Esophagus muscularis mucosa (tissue), 4 donors: Measurements from ENCODE around the gene THBS1. TPM values are rescaled to one million over a fixed set of nuclear protein-coding genes. Genes with fewer than 3 reads are reported as not detected.

ENCODE experiments used
- DNase-seq: peaks from one replicate; pipeline ENCODE4 v3.0.0-alpha.2; 2017; ENCODE audit errors: extremely low spot score
- H3K27ac ChIP-seq, 4 donors: fragments of 200-600 bp; sonication (generic); replicated peaks in 1 of 4; 1 replicate in 3 of 4; 2 replicates in 1 of 4; pipeline ENCODE4 v1.5.1; 2016 to 2019; ENCODE audit warnings: mild to moderate bottlenecking in 1 of 4
- H3K27me3 ChIP-seq, 4 donors: fragments of 200-600 bp; sonication (generic); one replicate each; pipeline versions ENCODE4 v1.5.1 to v1.6.0; 2016 to 2019
- H3K36me3 ChIP-seq, 4 donors: fragments of 200-600 bp; sonication (generic); one replicate each; pipeline ENCODE4 v1.5.1; 2016 to 2019
- H3K4me1 ChIP-seq, 4 donors: fragments of 200-600 bp; sonication (generic); one replicate each; pipeline ENCODE4 v1.5.1; 2016 to 2019
- H3K4me3 ChIP-seq, 4 donors: fragments of 200-600 bp; sonication (generic); 1 replicate in 2 of 4; 2 replicates in 2 of 4; pipeline ENCODE4 v1.5.1; 2016 to 2019; ENCODE audit warnings: mild to moderate bottlenecking in 4 of 4, moderate library complexity in 1 of 4
- H3K9me3 ChIP-seq, 4 donors: fragments of 200-600 bp; sonication (generic); 1 replicate in 3 of 4; 2 replicates in 1 of 4; pipeline ENCODE4 v1.5.1; 2016 to 2019
- CTCF ChIP-seq, 3 experiments: fragments of 200-600 bp in 2 of 3; fragments of 450-650 bp in 1 of 3; sonication (generic) in 2 of 3; IDR thresholded peaks; one replicate each; pipeline ENCODE4 v1.5.1; 2017 to 2019; ENCODE audit warnings: antibody characterized with exemption in 3 of 3, mild to moderate bottlenecking in 2 of 3, moderate library complexity in 1 of 3
- EP300 ChIP-seq: sonication (generic); formaldehyde crosslinking; IDR thresholded peaks from one replicate; pipeline ENCODE4 v1.6.1; 2017; ENCODE audit warnings: antibody characterized with exemption
- POLR2A ChIP-seq: fragments of 450-650 bp; IDR thresholded peaks from one replicate; pipeline ENCODE4 v1.6.1; 2017; ENCODE audit warnings: antibody characterized with exemption, moderate library complexity, mild to moderate bottlenecking, low read depth
- POLR2AphosphoS5 ChIP-seq, 2 donors: sonication (generic); formaldehyde crosslinking; IDR thresholded peaks; one replicate each; pipeline ENCODE4 v1.6.1; 2017; ENCODE audit warnings: antibody characterized with exemption in 2 of 2
- WGBS: methylation state at CpG from one replicate; pipeline ENCODE4 v1.1.5; 2018; 5-methylcytosine and 5-hydroxymethylcytosine counted together
- intact Hi-C: fragments of 100-400 bp; cut with DNase I; formaldehyde crosslinking; loops from one replicate; pipeline ENCODE4 v1.15.1; 2023
- total RNA-seq, 4 donors: library from RNA; depleted of rRNA; stranded (reverse); fragments of >200 nt; gene quantifications; one replicate each; pipeline versions ENCODE4 v1.1.0 to v1.2.1, GENCODE V29; 2016

The THBS1 gene
- total RNA-seq, 4 donors from 2014 or later = 188 to 4,072 (median 270) TPM

- H3K4me1 ChIP-seq = peaks cover 7 to 92% (median 87%) of the 10 kb centered on the region in 4 donors
- intact Hi-C loops = no loop called here
Observed at GRCh38 chr15:39591896-39592315, 11.0 kb downstream of the THBS1 start.

GRCh38 chr15:39592500-39592899, 11.6 kb downstream of the THBS1 start:
- H3K4me3 ChIP-seq = no peak overlapping the region
- no peaks in the 10 kb centered on the region for H3K9me3 ChIP-seq
- DNase-seq = no peak
- H3K27me3 ChIP-seq = no peaks in the 10 kb centered on the region
- intact Hi-C loops = no loop called here
- H3K27ac ChIP-seq = peak overlapping the region in 3 of 4 donors; percentile 20 to 87 (median 45)
- H3K36me3 ChIP-seq = peaks cover 69 to 96% (median 91%) of the 10 kb centered on the region in 4 donors
- H3K4me1 ChIP-seq = peaks cover under 1 to 86% (median 81%) of the 10 kb centered on the region in 4 donors
- TF ChIP-seq POLR2AphosphoS5 (IDR thresholded peaks at IDR 0.05) (peak in 1 of 2 donors; percentile 58), CTCF (IDR thresholded peaks at IDR 0.05) (no peak)
- 45% methylated on average over 4 of the region's 6 CpGs for WGBS

More at GRCh38 chr15:39591896-39592315, 11.0 kb downstream of the THBS1 start:
- peak overlapping the region in 3 of 4 donors; percentile 5 to 87 (median 34) for H3K27ac ChIP-seq
- H3K9me3 ChIP-seq = no peaks in the 10 kb centered on the region
- DNase-seq = no peak
- no peaks in the 10 kb centered on the region for H3K27me3 ChIP-seq
- WGBS = 72% methylated on average over 2 of the region's 2 CpGs
- no peak overlapping the region for H3K4me3 ChIP-seq
- H3K36me3 ChIP-seq = peaks cover 75 to 100% (median 97%) of the 10 kb centered on the region in 4 donors
- no peak for TF ChIP-seq POLR2A
- no peak for TF ChIP-seq POLR2AphosphoS5 (IDR thresholded peaks at IDR 0.05)
- TF ChIP-seq CTCF (IDR thresholded peaks at IDR 0.05) = no peak
- no peak for TF ChIP-seq EP300

DNA sequence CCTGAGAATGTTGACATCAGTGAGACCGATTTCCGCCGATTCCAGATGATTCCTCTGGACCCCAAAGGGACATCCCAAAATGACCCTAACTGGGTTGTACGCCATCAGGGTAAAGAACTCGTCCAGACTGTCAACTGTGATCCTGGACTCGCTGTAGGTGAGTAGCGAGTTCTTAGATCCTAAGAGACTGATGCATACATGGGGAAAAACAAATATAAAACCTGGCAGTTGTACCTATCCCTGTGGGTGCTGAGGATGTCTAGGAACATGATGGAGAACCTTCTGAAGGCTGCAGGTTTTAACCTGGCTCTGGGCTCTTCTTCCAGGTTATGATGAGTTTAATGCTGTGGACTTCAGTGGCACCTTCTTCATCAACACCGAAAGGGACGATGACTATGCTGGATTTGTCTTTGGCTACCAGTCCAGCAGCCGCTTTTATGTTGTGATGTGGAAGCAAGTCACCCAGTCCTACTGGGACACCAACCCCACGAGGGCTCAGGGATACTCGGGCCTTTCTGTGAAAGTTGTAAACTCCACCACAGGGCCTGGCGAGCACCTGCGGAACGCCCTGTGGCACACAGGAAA, 12.3 kb downstream of the THBS1 start:
- no peaks in the 10 kb centered on the region for H3K27me3 ChIP-seq
- 93% methylated on average over 15 of the region's 15 CpGs for WGBS
- TF ChIP-seq CTCF (IDR thresholded peaks at IDR 0.05) (no peak), EP300 (no peak), POLR2A (no peak), POLR2AphosphoS5 (IDR thresholded peaks at IDR 0.05) (peak in 1 of 2 donors; percentile 35)
- DNase-seq = no peak
- peak overlapping the region; percentile 14 to 87 (median 32) for H3K27ac ChIP-seq
- intact Hi-C loops = no loop called here
- H3K4me3 ChIP-seq = no peak overlapping the region
- H3K9me3 ChIP-seq = no peaks in the 10 kb centered on the region
- peaks cover 0 to 85% (median 78%) of the 10 kb centered on the region in 4 donors for H3K4me1 ChIP-seq
- H3K36me3 ChIP-seq = peaks cover 63 to 89% (median 84%) of the 10 kb centered on the region in 4 donors

DNA sequence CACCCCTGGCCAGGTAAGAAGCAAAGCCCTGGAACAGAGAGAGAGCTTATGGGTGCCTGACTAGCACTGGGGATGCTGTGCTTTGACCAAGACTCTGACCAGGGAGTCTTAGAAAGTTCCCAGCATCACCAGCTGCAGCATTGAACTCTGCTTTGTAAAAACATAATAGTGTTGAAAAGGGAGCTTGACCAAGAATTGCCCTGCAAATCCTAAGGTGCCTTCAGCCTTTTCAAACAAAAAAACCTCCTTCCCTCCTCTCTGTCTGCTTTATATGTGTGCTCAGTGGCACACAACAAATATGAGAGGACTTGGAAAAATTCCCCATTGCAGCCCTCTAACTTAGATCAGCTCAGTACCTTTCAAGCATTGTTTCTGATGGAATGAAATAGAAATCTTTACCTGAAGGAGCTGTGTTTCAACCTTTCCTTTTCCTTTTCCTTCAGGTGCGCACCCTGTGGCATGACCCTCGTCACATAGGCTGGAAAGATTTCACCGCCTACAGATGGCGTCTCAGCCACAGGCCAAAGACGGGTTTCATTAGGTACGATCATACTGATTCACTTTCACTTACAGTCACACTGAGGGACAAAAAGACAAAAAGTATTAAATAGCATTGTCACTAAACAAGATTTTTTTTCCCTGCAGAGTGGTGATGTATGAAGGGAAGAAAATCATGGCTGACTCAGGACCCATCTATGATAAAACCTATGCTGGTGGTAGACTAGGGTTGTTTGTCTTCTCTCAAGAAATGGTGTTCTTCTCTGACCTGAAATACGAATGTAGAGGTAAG, 13.0 kb downstream of the THBS1 start:
- WGBS = 78% methylated on average over 7 of the region's 7 CpGs
- DNase-seq = no peak
- intact Hi-C loops = no loop called here

More for the DNA sequence above, 13.0 kb downstream of the THBS1 start:
- Histone ChIP-seq H3K4me3 (no peak overlapping the region), H3K27me3 (no peaks in the 10 kb centered on the region), H3K9me3 (no peaks in the 10 kb centered on the region), H3K4me1 (peaks cover 0 to 85% (median 75%) of the 10 kb centered on the region in 4 donors), H3K27ac (peak overlapping the region; percentile 20 to 87 (median 38)), H3K36me3 (peaks cover 56 to 82% (median 77%) of the 10 kb centered on the region in 4 donors)
- TF ChIP-seq POLR2AphosphoS5 (IDR thresholded peaks at IDR 0.05) (peak in 1 of 2 donors; percentile 65), POLR2A (no peak)
